ENCODE measurements around the gene ADAMTS12. TPM values are rescaled to one million over a fixed set of nuclear protein-coding genes. Genes with fewer than 3 reads are reported as not detected.

ADAMTS12 gene
- total RNA-seq, 1 experiment from 2014 or later, result 0.15 TPM

GRCh38 chr5:33758737-33759136 lies 133.1 kb downstream of the ADAMTS12 start:
- Histone ChIP-seq H3K4me1 (ENCODE audit: control insufficient read depth, insufficient read depth, low read length) (no peaks in the 10 kb centered on the region), H3K27ac (ENCODE audit: low read length) (no peak overlapping the region), H3K9me3 (ENCODE audit: control insufficient read depth, insufficient read depth, low read depth, low read length) (no peaks in the 10 kb centered on the region), H3K36me3 (ENCODE audit: control insufficient read depth, insufficient read depth, low read length) (no peaks in the 10 kb centered on the region), H3K4me3 (ENCODE audit: low read depth in 2 of 2, low read length in 2 of 2) (no peak overlapping the region), H3K27me3 (ENCODE audit: control insufficient read depth, insufficient read depth, low read length) (no peaks in the 10 kb centered on the region; the same call in 1 of the 2 replicates)
- no TSS peak for BruUV-seq (replicated peaks)
- ChIA-PET POLR2A (no interaction called here), CTCF (no interaction called here)
- ATAC-seq (no peak), DNase-seq (ENCODE audit: low read depth, low spot score) (no peak)
- in situ Hi-C loops (cut with HindIII; ENCODE audit: low pct_unique_long_range_greater_than_20kb, low sequenced_read_pairs), result no loop called here
- TF ChIP-seq TCF7L2 (IDR thresholded peaks at IDR 0.05; ENCODE audit: low read depth, low read length), result no peak
- TF ChIP-seq POLR2AphosphoS5 (IDR thresholded peaks at IDR 0.05; ENCODE audit: low read depth, low read length), result no peak
- TF ChIP-seq CTCF (IDR thresholded peaks at IDR 0.05), result no peak; the same call in 1 of the 2 replicates
- TF ChIP-seq SIN3A (IDR thresholded peaks at IDR 0.05; ENCODE audit: borderline replicate concordance, insufficient read depth, low read depth, low read length), result no peak
- no peak for TF ChIP-seq REST (IDR thresholded peaks at IDR 0.05; ENCODE audit: insufficient read depth in 1 of 2, low read depth in 2 of 2, low read length in 1 of 2)
- intact Hi-C loops (cut with micrococcal nuclease; ENCODE audit: unreplicated experiment), result no loop called here

- DNase-seq (ENCODE audit: low read depth, low spot score) (no peak), ATAC-seq (no peak)
- Histone ChIP-seq H3K36me3 (ENCODE audit: control insufficient read depth, insufficient read depth, low read length) (no peaks in the 10 kb centered on the region), H3K9me3 (ENCODE audit: control insufficient read depth, insufficient read depth, low read depth, low read length) (no peaks in the 10 kb centered on the region), H3K27me3 (ENCODE audit: control insufficient read depth, insufficient read depth, low read length) (no peaks in the 10 kb centered on the region; the same call in 1 of the 2 replicates), H3K27ac (ENCODE audit: low read length) (no peak overlapping the region), H3K4me1 (ENCODE audit: control insufficient read depth, insufficient read depth, low read length) (no peaks in the 10 kb centered on the region), H3K4me3 (ENCODE audit: low read depth in 2 of 2, low read length in 2 of 2) (no peak overlapping the region)
- CTCF ChIA-PET, result no interaction called here
- no peak for TF ChIP-seq POLR2AphosphoS5 (IDR thresholded peaks at IDR 0.05; ENCODE audit: low read depth, low read length)
- TF ChIP-seq TCF7L2 (IDR thresholded peaks at IDR 0.05; ENCODE audit: low read depth, low read length), result no peak
- no TSS peak for BruUV-seq (replicated peaks)
- in situ Hi-C loops (cut with HindIII; ENCODE audit: low pct_unique_long_range_greater_than_20kb, low sequenced_read_pairs) (no loop called here), intact Hi-C loops (cut with micrococcal nuclease; ENCODE audit: unreplicated experiment) (no loop called here)
- POLR2A ChIA-PET, result no interaction called here
Measured at GRCh38 chr5:33756491-33756890, 135.3 kb downstream of the ADAMTS12 start.

GRCh38 chr5:33755231-33755630 lies 136.6 kb downstream of the ADAMTS12 start:
- Histone ChIP-seq H3K9me3 (ENCODE audit: control insufficient read depth, insufficient read depth, low read depth, low read length) (no peaks in the 10 kb centered on the region), H3K4me1 (ENCODE audit: control insufficient read depth, insufficient read depth, low read length) (no peaks in the 10 kb centered on the region), H3K27me3 (ENCODE audit: control insufficient read depth, insufficient read depth, low read length) (no peaks in the 10 kb centered on the region; the same call in 1 of the 2 replicates), H3K4me3 (ENCODE audit: low read depth in 2 of 2, low read length in 2 of 2) (no peak overlapping the region), H3K36me3 (ENCODE audit: control insufficient read depth, insufficient read depth, low read length) (no peaks in the 10 kb centered on the region), H3K27ac (ENCODE audit: low read length) (no peak overlapping the region)
- intact Hi-C loops (cut with micrococcal nuclease; ENCODE audit: unreplicated experiment), result no loop called here
- ChIA-PET POLR2A (no interaction called here), CTCF (no interaction called here)
- TF ChIP-seq POLR2AphosphoS5 (IDR thresholded peaks at IDR 0.05; ENCODE audit: low read depth, low read length) (no peak), TCF7L2 (IDR thresholded peaks at IDR 0.05; ENCODE audit: low read depth, low read length) (no peak), REST (IDR thresholded peaks at IDR 0.05; ENCODE audit: insufficient read depth in 1 of 2, low read depth in 2 of 2, low read length in 1 of 2) (no peak), CTCF (IDR thresholded peaks at IDR 0.05) (no peak), SIN3A (IDR thresholded peaks at IDR 0.05; ENCODE audit: borderline replicate concordance, insufficient read depth, low read depth, low read length) (no peak)
- BruUV-seq (replicated peaks), result no TSS peak
- in situ Hi-C loops (cut with HindIII; ENCODE audit: low pct_unique_long_range_greater_than_20kb, low sequenced_read_pairs), result no loop called here
- DNase-seq (ENCODE audit: low read depth, low spot score) (no peak), ATAC-seq (no peak)
